SU-DHL-6 (cell line): ENCODE data around the gene UQCR10.

ENCODE experiments used
- EZH2phosphoT487 ChIP-seq: fragments of 200-600 bp; sonication (generic), shearing (Covaris generic); conservative IDR thresholded peaks from 2 replicates; pipeline ENCODE4 v1.6.1; 2018; ENCODE audit warnings: mild to moderate bottlenecking, antibody characterized with exemption, low read length, moderate library complexity, mixed read lengths
- TF ChIP-seq, protein P1 (sequence below): fragments of 200-600 bp; sonication (generic); IDR thresholded peaks from one replicate; pipeline ENCODE4 v1.5.1; 2017; ENCODE audit warnings: antibody characterized with exemption, mild to moderate bottlenecking, low read length, moderate library complexity; ENCODE audit not compliant: insufficient read depth, poor library complexity, severe bottlenecking

- TF ChIP-seq, protein P1, sequence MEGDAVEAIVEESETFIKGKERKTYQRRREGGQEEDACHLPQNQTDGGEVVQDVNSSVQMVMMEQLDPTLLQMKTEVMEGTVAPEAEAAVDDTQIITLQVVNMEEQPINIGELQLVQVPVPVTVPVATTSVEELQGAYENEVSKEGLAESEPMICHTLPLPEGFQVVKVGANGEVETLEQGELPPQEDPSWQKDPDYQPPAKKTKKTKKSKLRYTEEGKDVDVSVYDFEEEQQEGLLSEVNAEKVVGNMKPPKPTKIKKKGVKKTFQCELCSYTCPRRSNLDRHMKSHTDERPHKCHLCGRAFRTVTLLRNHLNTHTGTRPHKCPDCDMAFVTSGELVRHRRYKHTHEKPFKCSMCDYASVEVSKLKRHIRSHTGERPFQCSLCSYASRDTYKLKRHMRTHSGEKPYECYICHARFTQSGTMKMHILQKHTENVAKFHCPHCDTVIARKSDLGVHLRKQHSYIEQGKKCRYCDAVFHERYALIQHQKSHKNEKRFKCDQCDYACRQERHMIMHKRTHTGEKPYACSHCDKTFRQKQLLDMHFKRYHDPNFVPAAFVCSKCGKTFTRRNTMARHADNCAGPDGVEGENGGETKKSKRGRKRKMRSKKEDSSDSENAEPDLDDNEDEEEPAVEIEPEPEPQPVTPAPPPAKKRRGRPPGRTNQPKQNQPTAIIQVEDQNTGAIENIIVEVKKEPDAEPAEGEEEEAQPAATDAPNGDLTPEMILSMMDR, result no peak
- TF ChIP-seq EZH2phosphoT487, result no peak
These were observed 31.6 kb downstream of the UQCR10 start for GRCh38 chr22:29798801-29799200.
